Activated CD8-positive, alpha-beta T cell treated with anti-CD3 and anti-CD28 coated beads for 36 hours (primary cell): ENCODE data around the gene PSIP1. TPM values are rescaled to one million over a fixed set of nuclear protein-coding genes. Genes with fewer than 3 reads are reported as not detected.

Experiments
- ATAC-seq: fragments of 200-7000 bp; cut with Tn5 transposase; one replicate; pipeline ENCODE4 v1.10.0; 2021; ENCODE audit warnings: mild to moderate bottlenecking, moderate library complexity
- CTCF ChIA-PET: fragments of 350-600 bp; sonication (Branson Sonifier 250); formaldehyde crosslinking; loops from one replicate; lab custom pipeline; 2021; ENCODE audit warnings: antibody characterized with exemption; lab: Charles Lee
- POLR2A ChIA-PET: fragments of 350-600 bp; sonication (Branson Sonifier 250); formaldehyde crosslinking; loops from one replicate; lab custom pipeline; 2021; ENCODE audit warnings: antibody characterized with exemption; lab: Charles Lee
- DNase-seq: peaks from one replicate; pipeline ENCODE4 v3.0.0-alpha.2; 2020
- H3K27ac Mint-ChIP-seq: one replicate; pipeline ENCODE4 v1.8.0; 2021; ENCODE audit warnings: mild to moderate bottlenecking, mixed read lengths
- H3K27me3 Mint-ChIP-seq: one replicate; pipeline ENCODE4 v1.8.0; 2021; ENCODE audit warnings: mixed read lengths
- H3K36me3 Mint-ChIP-seq: one replicate; pipeline ENCODE4 v1.8.0; 2021; ENCODE audit warnings: low read depth, mixed read lengths
- H3K4me1 Mint-ChIP-seq: one replicate; pipeline ENCODE4 v1.8.0; 2021; ENCODE audit warnings: low read depth, mixed read lengths
- H3K4me3 Mint-ChIP-seq: one replicate; pipeline ENCODE4 v1.8.0; 2021; ENCODE audit warnings: mild to moderate bottlenecking, moderate library complexity, mixed read lengths
- H3K9me3 Mint-ChIP-seq: one replicate; pipeline ENCODE4 v1.8.0; 2021; ENCODE audit warnings: mixed read lengths
- CTCF ChIP-seq: fragments of 200-600 bp; IDR thresholded peaks from one replicate; pipeline ENCODE4 v1.8.0; 2022; ENCODE audit warnings: antibody characterized with exemption, mild to moderate bottlenecking
- intact Hi-C: fragments of 100-400 bp; cut with micrococcal nuclease; formaldehyde crosslinking; loops from one replicate; pipeline ENCODE4 v1.10.0; 2022
- total RNA-seq, 2 experiments: library from RNA; stranded (reverse); gene quantifications; one replicate each; pipeline ENCODE4 v1.2.3, GENCODE V29; 2021

Gene PSIP1
- total RNA-seq, 2 experiments from 2014 or later, result 123 to 132 TPM

GRCh38 chr9:15509931-15510788 is 610 bp downstream of the PSIP1 start:
- ChIA-PET CTCF (interaction anchor here (1.6 to 3.1 kb wide), 3 partner anchors 12 to 24 kb away, joined by 6 to 11 read pairs (median 6); no protein-coding TSS in a partner anchor), POLR2A (interaction anchor here (0.8 to 3.4 kb wide), 17 partner anchors 11 to 210 kb away, joined by 3 to 31 read pairs (median 6); partner anchors contain the start of gene CCDC171)
- Mint-ChIP-seq H3K27ac (peak overlapping the region; percentile 89), H3K36me3 (peaks cover 40% of the 10 kb centered on the region), H3K9me3 (no peaks in the 10 kb centered on the region), H3K4me3 (peak overlapping the region; percentile 93), H3K4me1 (peaks cover 53% of the 10 kb centered on the region), H3K27me3 (no peaks in the 10 kb centered on the region)
- TF ChIP-seq CTCF, result no peak
- peak; percentile 64 for DNase-seq
- ATAC-seq, result peak; percentile 57
- intact Hi-C loops, result loop anchor here (5.0 kb wide), 1 partner anchor 42 kb away; the partner anchor contains the start of gene CCDC171

- Mint-ChIP-seq H3K4me1 (peaks cover 61% of the 10 kb centered on the region), H3K4me3 (no peak overlapping the region), H3K27ac (no peak overlapping the region), H3K27me3 (no peaks in the 10 kb centered on the region), H3K36me3 (peaks cover 66% of the 10 kb centered on the region), H3K9me3 (no peaks in the 10 kb centered on the region)
- ChIA-PET CTCF (interaction anchor here (1.1 to 1.4 kb wide), 2 partner anchors 36 to 47 kb away, joined by 3 read pairs; partner anchors contain the start of gene CCDC171), POLR2A (no interaction called here)
- no peak for TF ChIP-seq CTCF
- intact Hi-C loops, result no loop called here
- DNase-seq (no peak), ATAC-seq (no peak)
Observed at GRCh38 chr9:15505921-15506320, 4.8 kb downstream of the PSIP1 start.

- CTCF ChIA-PET, result interaction anchor here (1.0 to 1.7 kb wide), 2 partner anchors 14 to 29 kb away, joined by 3 read pairs; no protein-coding TSS in a partner anchor
- H3K36me3 Mint-ChIP-seq, result peaks cover 63% of the 10 kb centered on the region
- H3K4me1 Mint-ChIP-seq, result peaks cover 64% of the 10 kb centered on the region
Observed at GRCh38 chr9:15501803-15502202, 9.0 kb downstream of the PSIP1 start.

GRCh38 chr9:15501179-15501578 is 9.6 kb downstream of the PSIP1 start:
- ATAC-seq (no peak), DNase-seq (no peak)
- H3K27me3 Mint-ChIP-seq, result no peaks in the 10 kb centered on the region
- peaks cover 58% of the 10 kb centered on the region for H3K36me3 Mint-ChIP-seq
- H3K4me1 Mint-ChIP-seq, result peaks cover 65% of the 10 kb centered on the region
- no peaks in the 10 kb centered on the region for H3K9me3 Mint-ChIP-seq
- intact Hi-C loops, result no loop called here
- H3K27ac Mint-ChIP-seq, result peak overlapping the region; percentile 30
- no peak overlapping the region for H3K4me3 Mint-ChIP-seq
- ChIA-PET CTCF (interaction anchor here (1.0 to 1.7 kb wide), 4 partner anchors 11 to 28 kb away, joined by 3 to 6 read pairs (median 4); no protein-coding TSS in a partner anchor), POLR2A (interaction anchor here (1.7 to 5.3 kb wide), 2 partner anchors 9 to 41 kb away, joined by 4 to 31 read pairs; partner anchors contain the start of gene PSIP1)
- TF ChIP-seq CTCF, result no peak

More at GRCh38 chr9:15501803-15502202, 9.0 kb downstream of the PSIP1 start:
- ATAC-seq (no peak), DNase-seq (no peak)
- Mint-ChIP-seq H3K4me3 (no peak overlapping the region), H3K27me3 (no peaks in the 10 kb centered on the region), H3K27ac (no peak overlapping the region), H3K9me3 (no peaks in the 10 kb centered on the region)
- intact Hi-C loops, result loop anchor here (2.0 kb wide), 1 partner anchor 19 kb away; no protein-coding TSS in a partner anchor
- POLR2A ChIA-PET, result interaction anchor here (5.3 kb wide), 1 partner anchor 9 kb away, joined by 31 read pairs; the partner anchor contains the start of gene PSIP1
- no peak for TF ChIP-seq CTCF
